Fibroblast of skin of left quadriceps (primary cell): Measurements from ENCODE around the gene USP34.
"Not testable (repeated sequence)": the region's sequence is repeated elsewhere in the genome, so short reads cannot be mapped to it uniquely, and the experiment has no call there.

Experiments used
- DNase-seq, 2 experiments: peaks; one replicate each; pipeline ENCODE4 v3.0.0-alpha.2; 2013; ENCODE audit warnings: low read depth in 2 of 2

USP34 gene, protein sequence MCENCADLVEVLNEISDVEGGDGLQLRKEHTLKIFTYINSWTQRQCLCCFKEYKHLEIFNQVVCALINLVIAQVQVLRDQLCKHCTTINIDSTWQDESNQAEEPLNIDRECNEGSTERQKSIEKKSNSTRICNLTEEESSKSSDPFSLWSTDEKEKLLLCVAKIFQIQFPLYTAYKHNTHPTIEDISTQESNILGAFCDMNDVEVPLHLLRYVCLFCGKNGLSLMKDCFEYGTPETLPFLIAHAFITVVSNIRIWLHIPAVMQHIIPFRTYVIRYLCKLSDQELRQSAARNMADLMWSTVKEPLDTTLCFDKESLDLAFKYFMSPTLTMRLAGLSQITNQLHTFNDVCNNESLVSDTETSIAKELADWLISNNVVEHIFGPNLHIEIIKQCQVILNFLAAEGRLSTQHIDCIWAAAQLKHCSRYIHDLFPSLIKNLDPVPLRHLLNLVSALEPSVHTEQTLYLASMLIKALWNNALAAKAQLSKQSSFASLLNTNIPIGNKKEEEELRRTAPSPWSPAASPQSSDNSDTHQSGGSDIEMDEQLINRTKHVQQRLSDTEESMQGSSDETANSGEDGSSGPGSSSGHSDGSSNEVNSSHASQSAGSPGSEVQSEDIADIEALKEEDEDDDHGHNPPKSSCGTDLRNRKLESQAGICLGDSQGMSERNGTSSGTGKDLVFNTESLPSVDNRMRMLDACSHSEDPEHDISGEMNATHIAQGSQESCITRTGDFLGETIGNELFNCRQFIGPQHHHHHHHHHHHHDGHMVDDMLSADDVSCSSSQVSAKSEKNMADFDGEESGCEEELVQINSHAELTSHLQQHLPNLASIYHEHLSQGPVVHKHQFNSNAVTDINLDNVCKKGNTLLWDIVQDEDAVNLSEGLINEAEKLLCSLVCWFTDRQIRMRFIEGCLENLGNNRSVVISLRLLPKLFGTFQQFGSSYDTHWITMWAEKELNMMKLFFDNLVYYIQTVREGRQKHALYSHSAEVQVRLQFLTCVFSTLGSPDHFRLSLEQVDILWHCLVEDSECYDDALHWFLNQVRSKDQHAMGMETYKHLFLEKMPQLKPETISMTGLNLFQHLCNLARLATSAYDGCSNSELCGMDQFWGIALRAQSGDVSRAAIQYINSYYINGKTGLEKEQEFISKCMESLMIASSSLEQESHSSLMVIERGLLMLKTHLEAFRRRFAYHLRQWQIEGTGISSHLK (N-terminal part only)

GRCh38 chr2:61470965-61471904, at the start of gene USP34:
Gene USP34 (minus strand): TSS chr2:61471087. CDS start chr2:61470692, 395 bp downstream.
- DNase-seq, result peak; percentile 91

DNA sequence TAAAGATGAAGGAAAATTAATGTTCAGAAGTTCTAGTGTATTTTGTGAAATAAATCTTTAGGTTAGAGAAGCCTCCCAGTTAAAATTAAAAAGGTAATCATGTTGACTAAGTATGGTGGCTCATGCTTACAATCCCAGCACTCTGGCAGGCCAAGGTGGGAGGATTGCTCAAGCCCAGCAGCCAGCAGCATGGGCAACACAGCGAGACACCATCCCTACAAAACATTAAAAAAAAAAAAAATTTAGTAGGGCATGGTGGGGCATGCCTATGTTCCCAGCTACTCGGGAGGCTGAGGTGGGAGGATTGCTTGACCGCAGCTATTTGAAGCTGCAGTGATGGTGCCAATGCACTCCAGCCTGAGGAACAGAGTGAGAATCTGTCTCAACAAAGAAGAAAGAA, 49.4 kb upstream of the USP34 start:
- no peak for DNase-seq

- no peak for DNase-seq
Measured at GRCh38 chr2:61512768-61513398, 42.0 kb upstream of the USP34 start.

DNA sequence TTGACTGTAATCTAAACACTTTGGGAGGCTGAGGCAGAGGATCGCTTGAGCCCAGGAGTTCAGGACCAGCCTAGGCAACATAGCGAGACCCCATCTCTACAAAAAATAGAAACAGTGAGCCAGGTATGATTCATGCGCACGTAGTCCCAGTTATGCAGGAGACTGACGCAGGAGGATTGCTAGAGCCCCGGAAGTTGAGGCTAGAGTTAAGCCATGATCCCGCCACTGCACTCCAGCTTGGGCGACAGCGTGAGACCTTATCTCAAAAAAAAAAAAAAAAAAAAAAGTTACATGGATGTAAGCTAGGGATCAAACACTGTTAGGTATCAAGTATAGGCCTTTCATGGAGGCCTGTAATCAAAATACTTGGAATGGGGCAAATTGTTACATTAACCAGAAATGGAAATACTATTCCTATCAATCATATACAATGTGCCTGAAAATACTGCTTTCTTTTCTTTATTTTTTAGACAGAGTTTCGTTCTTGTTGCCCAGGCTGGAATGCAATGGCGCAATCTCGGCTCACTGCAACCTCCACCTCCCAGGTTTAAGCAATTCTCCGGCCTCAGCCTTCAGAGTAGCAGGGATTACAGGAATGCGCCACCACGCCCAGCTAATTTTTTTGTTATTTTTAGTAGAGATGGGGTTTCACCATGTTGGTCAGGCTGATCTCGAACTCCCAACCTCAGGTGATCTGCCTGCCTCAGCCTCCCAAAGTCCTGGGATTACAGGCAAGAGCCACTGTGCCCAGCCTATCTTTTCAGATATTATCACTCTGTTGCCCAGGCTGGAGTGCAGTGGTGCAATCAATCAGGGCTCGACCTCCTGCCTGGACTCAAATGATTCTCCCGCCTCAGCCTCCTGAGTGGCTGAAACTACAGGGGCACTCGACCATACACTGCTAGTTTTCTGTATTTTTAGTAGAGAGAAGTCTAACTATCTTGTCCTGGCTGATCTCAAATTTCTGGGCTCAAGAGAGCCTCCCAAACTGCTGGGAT, 40.1 kb upstream of the USP34 start:
- DNase-seq, result no peak

DNA sequence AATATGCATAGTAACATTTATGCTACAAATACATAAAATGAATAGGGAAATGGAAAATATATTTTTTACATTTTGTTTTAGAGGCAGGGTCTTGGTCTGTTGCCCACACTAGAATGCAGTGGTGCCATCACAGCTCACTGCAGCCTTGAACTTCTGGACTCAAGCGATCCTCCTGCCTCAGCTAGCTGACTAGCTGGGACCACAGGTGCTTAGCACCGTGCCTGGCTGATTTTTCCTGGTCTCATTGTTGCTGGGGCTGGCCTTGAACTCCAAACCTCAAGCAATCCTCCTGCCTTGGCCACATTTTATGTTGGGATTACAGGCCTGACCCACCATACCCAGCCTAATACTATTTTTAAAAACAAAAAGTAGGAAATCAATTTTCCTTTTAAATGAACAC, 34.1 kb upstream of the USP34 start:
- no peak for DNase-seq

DNA sequence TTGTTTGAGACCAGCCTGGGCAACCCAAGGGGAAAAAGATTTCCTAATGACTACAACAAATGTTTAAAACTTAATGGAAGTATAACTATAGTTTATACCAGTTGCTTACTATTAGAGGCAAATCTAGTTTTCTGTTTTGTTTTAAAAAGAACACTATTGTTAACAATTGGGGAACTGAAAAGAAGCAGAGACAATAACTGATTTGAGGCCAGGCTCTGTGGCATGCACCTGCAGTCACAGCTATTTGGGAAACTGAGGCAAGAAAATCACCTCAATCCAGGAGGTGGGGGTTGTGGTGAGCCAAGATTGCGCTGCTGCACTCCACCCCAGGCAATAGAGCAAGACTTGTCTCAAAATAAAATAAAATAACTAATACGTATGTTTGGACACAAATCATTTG, 28.2 kb upstream of the USP34 start:
- no peak for DNase-seq

DNA sequence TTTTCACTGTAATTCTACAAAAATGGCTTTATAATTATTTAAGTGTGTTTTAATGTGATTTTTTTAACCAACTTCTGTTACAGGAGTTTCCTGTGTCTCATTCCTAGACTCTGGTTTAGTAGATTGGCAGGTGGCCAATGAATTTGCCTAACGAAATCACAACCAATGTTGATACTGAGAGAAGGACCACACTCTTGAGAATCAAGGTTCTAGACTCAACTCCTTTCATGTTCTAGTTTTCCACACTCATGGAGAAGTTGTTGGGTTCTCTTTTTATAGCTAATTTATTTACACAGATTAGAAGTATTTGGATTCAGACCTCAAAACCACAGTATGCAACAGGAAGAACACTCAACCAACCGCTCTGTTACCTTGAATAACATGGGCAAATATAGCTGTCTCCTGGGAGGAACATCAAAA, 22.6 kb upstream of the USP34 start:
- peak in 1 of 2 experiments; percentile 9 for DNase-seq

DNA sequence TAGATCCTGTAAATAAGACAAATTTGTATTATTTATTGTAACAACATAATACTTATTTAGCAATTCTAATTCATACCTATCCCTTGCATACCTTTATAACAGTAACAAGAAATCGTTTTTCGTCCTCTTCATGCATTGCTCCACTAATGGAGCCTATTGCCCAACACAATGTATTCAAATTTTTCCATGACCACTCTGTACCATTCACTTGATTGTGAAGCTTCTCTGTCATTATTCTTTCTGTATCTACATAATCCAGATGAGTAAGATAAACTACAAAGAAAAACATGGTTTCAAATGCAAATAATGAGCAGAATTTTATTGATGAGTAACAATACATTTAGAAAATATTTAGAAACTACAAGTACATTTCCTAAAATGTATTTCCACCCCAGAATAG, 21.6 kb upstream of the USP34 start:
- DNase-seq, result no peak

- DNase-seq, result no peak
Measured at GRCh38 chr2:61485281-61485680, 14.4 kb upstream of the USP34 start.

GRCh38 chr2:61478086-61478485, 7.2 kb upstream of the USP34 start:
- no peak for DNase-seq

GRCh38 chr2:61476929-61477589, 6.2 kb upstream of the USP34 start:
- not testable (repeated sequence) for DNase-seq

DNA sequence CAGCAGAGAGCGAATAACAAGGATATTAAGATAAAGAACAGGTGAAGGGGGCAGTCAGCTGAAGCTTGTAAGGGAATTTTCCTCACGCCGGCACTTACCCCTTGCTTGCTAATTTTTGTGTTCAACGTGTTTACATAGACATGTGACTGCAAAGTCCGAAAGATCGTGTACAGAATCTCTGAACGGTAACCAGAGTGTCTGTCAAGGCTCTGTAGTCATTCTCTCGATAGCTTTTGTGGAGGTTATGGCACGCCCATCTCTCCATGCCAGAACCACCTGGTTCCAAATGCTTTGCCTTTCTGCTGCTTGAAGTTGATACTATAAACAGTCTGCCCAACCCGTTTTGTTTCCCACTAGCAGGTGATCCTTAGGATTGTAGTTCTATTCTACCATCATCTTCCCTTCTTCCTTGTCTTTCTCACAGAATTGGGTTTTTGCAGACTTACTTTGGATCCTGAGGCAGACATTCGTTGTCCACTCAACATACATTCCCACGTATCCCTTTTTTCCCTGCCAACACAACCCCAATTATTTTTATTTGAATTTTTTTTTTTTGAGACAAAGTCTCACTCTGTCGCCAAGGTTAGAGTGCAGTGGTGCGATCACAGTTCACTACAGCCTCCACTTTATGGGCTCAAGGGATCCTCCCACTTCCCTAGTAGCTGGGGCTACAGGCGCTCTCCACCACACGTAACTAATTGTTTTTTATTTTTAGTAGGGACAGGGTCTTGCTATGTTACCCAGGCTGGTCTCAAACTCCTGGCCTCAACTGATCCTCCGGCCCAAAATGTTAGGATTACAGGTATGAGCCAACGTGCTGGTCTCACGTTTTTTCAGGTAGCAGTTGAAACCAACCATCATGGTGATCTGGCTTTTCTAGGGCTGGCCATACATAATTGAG, 1.3 kb upstream of the USP34 start:
- DNase-seq, result no peak

DNA sequence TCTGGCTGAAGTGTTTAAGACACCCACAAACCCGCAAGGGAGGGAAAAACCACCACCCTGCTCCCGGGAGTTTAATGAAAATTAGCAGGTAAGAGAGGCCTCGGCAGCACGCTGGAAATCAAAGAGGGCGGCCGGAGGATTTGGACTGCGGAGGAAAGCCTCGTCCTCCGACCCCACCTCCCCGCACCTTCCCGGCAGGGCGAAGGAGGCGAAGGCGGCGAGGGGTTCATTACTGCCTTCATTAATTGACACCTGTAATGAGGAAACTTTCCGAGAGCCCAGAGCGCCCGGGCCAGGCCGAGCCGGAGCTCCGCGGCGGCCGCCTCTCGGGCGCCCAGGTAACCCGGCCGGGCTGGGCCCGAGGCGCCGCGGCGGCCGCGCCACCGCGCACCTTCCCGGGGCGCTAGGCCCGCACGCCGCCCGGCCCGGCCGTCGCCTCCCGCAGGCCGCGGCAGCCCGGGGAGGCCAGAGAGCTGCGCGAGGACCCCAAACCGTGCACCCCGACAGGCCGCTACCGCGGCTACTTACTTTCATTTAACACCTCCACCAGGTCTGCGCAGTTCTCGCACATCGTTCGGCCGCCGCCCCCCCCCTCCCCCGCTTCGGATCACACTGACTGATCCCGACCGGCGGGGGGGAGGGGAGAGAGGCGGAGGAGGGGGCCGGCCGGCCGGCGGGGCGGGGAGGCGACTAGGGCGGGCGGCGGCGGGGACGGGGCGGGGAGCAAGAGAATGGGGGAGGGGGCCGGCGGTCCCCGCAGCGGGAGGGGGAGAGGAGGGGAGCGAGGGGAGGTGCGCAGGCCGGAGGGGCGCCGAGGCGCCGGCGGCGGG, 550 bp downstream of the USP34 start:
- DNase-seq, result peak; percentile 55 to 63

DNA sequence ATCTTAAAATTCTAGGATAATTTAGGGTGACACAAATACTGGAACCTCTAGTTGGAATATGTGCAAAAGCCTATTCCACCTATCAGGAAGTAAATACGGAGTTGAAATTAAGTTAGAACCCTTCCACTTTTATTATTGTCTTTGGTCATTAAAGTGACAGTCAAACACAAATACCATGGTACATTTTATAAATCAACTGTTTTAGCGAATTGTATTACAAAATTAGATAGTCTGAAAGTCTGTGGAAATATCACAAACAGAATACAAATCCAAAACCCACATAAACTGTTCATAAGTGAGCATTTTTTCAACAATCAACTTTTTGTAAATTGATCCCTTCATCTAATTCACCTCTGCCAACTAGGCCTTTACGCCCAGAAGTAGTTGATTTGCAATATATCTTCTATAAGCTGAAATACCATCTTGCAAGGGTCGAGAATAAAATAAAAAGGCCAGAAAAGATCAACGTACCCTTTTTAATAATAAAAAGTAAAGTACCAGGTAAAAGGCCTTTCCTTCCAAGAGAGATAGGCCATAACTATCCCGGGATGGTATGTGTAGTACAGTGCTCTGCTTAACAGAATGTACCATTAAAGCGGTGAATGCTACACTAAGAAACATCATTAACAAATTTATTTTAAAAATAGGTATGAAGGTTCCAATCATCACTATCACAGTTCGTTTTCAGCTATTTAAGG, 1.3 kb downstream of the USP34 start:
- no peak for DNase-seq

- DNase-seq, result not testable (repeated sequence)
Measured at GRCh38 chr2:61468231-61468630, 2.7 kb downstream of the USP34 start.

DNA sequence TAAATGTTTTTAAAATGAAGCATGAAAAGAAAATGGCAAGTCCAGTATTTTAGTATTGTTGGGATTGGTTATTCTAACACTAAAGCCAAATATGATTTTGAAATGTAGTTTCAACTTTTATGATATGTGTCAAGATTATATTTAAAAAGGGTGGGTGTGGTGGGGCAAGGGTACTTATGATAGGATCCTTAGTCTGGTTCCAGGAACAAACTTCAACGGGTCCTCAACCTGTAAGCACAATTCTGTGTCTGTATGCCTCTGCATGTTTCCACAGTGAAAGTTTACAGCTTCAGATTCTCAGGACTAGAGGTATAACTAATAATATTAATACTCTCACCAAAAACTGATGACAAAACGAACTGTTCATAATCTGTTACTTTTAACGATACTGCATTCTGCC, 5.8 kb downstream of the USP34 start:
- no peak for DNase-seq
